Transverse colon (tissue), 4 donors: ENCODE results near the gene OR5H2.

ENCODE experiments used
- EP300 ChIP-seq: sonication (generic); formaldehyde crosslinking; IDR thresholded peaks from one replicate; pipeline ENCODE4 v1.6.1; 2017; ENCODE audit warnings: antibody characterized with exemption, low read depth
- POLR2A ChIP-seq: fragments of 450-650 bp; IDR thresholded peaks from one replicate; pipeline ENCODE4 v1.6.1; 2016; ENCODE audit warnings: antibody characterized with exemption, mild to moderate bottlenecking, moderate library complexity
- POLR2AphosphoS5 ChIP-seq, 3 donors: sonication (generic); formaldehyde crosslinking; IDR thresholded peaks; one replicate each; pipeline ENCODE4 v1.6.1; 2016; ENCODE audit warnings: antibody characterized with exemption in 3 of 3
- TF ChIP-seq, protein P1 (sequence below), 5 experiments: fragments of 200-600 bp in 3 of 5; fragments of 450-650 bp in 2 of 5; sonication (generic) in 3 of 5; IDR thresholded peaks; 1 replicate in 2 of 5; 2 replicates in 3 of 5; pipeline ENCODE4 v1.5.1; 2016 to 2017; ENCODE audit warnings: antibody characterized with exemption in 5 of 5, inconsistent platforms in 3 of 5, mild to moderate bottlenecking in 2 of 5, moderate library complexity in 1 of 5

DNA sequence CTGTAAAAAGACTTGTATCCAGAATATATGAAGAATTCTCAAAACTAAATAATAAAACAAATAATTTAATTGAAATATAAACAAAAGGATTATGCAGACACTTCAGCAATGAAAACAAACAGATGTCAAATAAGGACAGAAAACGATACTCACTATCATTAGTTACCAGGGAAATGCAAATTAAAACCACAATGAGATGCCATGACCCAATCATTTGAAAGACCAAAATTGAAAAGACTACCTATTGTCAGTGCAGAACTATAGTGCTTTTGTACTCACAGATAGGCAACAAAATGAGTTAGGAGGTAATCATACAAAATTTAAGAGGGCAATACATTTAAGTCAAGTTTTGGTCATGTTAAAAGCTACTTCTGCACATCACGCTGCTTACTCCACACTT lies 39.8 kb downstream of the OR5H2 start:
- TF ChIP-seq, protein P1, sequence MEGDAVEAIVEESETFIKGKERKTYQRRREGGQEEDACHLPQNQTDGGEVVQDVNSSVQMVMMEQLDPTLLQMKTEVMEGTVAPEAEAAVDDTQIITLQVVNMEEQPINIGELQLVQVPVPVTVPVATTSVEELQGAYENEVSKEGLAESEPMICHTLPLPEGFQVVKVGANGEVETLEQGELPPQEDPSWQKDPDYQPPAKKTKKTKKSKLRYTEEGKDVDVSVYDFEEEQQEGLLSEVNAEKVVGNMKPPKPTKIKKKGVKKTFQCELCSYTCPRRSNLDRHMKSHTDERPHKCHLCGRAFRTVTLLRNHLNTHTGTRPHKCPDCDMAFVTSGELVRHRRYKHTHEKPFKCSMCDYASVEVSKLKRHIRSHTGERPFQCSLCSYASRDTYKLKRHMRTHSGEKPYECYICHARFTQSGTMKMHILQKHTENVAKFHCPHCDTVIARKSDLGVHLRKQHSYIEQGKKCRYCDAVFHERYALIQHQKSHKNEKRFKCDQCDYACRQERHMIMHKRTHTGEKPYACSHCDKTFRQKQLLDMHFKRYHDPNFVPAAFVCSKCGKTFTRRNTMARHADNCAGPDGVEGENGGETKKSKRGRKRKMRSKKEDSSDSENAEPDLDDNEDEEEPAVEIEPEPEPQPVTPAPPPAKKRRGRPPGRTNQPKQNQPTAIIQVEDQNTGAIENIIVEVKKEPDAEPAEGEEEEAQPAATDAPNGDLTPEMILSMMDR (IDR thresholded peaks at IDR 0.05): no peak
- TF ChIP-seq POLR2AphosphoS5 (IDR thresholded peaks at IDR 0.05) (no peak), POLR2A (no peak), EP300 (no peak)
